Measurements from ENCODE around the gene SPTBN1.

The SPTBN1 gene

GRCh38 chr2:54455563-54456361 is at the start of gene SPTBN1:
SPTBN1 (plus strand) TSS chr2:54456327; CDS start chr2:54526419, 70,092 bp downstream.
- H3K9me3 ChIP-seq (ENCODE audit: low read length) = no peaks in the 10 kb centered on the region
- no peaks in the 10 kb centered on the region; the same call in 1 of the 2 replicates for H3K27me3 ChIP-seq (ENCODE audit: insufficient read depth, low read length)
- no peak within 1 kb of the TSS for H2AFZ ChIP-seq (ENCODE audit: low read length)
- peak within 1 kb of the TSS; percentile 74 for H3K4me3 ChIP-seq (ENCODE audit: low read depth, low read length, poor library complexity, severe bottlenecking)
- peaks cover 30% of the 10 kb centered on the region for H3K4me1 ChIP-seq (ENCODE audit: insufficient read depth, low read length, severe bottlenecking)
- peak within 1 kb of the TSS; percentile 61; the same call in 1 of the 2 replicates for H3K9ac ChIP-seq (ENCODE audit: low read length)
- no peaks in the 10 kb centered on the region for H4K20me1 ChIP-seq (ENCODE audit: insufficient read depth, low read length)
- no peak for TF ChIP-seq EZH2 (IDR thresholded peaks at IDR 0.05; ENCODE audit: borderline replicate concordance, low read length)
- no peak for TF ChIP-seq CTCF (IDR thresholded peaks at IDR 0.05; ENCODE audit: low read length)
- no peaks in the 10 kb centered on the region for H3F3A ChIP-seq (ENCODE audit: insufficient read depth, low read length)
- peak within 1 kb of the TSS; percentile 85 for H3K4me2 ChIP-seq (ENCODE audit: low read length)
- H3K36me3 ChIP-seq (ENCODE audit: insufficient read depth, low read length) = no peaks in the 10 kb centered on the region
- no peaks in the 10 kb centered on the region for H3K9me2 ChIP-seq (ENCODE audit: low read depth, low read length)
- no peak within 1 kb of the TSS for H3K27ac ChIP-seq (ENCODE audit: low read depth, low read length, poor library complexity, severe bottlenecking)
- no peaks in the 10 kb centered on the region for H3K79me2 ChIP-seq (ENCODE audit: insufficient read depth, low read length)

GRCh38 chr2:54407693-54408092 is 48.4 kb upstream of the SPTBN1 start:
- TF ChIP-seq EZH2 (IDR thresholded peaks at IDR 0.05; ENCODE audit: borderline replicate concordance, low read length) = no peak
- TF ChIP-seq CTCF (IDR thresholded peaks at IDR 0.05; ENCODE audit: low read length) = no peak
- Histone ChIP-seq H3K4me1 (ENCODE audit: insufficient read depth, low read length, severe bottlenecking) (no peaks in the 10 kb centered on the region), H3K79me2 (ENCODE audit: insufficient read depth, low read length) (no peaks in the 10 kb centered on the region), H3K27ac (ENCODE audit: low read depth, low read length, poor library complexity, severe bottlenecking) (no peak overlapping the region), H3K9ac (ENCODE audit: low read length) (no peak overlapping the region), H3K4me3 (ENCODE audit: low read depth, low read length, poor library complexity, severe bottlenecking) (no peak overlapping the region), H4K20me1 (ENCODE audit: insufficient read depth, low read length) (no peaks in the 10 kb centered on the region), H3K4me2 (ENCODE audit: low read length) (no peak overlapping the region), H2AFZ (ENCODE audit: low read length) (no peak overlapping the region), H3F3A (ENCODE audit: insufficient read depth, low read length) (no peaks in the 10 kb centered on the region), H3K9me2 (ENCODE audit: low read depth, low read length) (no peaks in the 10 kb centered on the region), H3K36me3 (ENCODE audit: insufficient read depth, low read length) (no peaks in the 10 kb centered on the region), H3K27me3 (ENCODE audit: insufficient read depth, low read length) (no peaks in the 10 kb centered on the region), H3K9me3 (ENCODE audit: low read length) (no peaks in the 10 kb centered on the region)

GRCh38 chr2:54408288-54408687 is 47.8 kb upstream of the SPTBN1 start:
- Histone ChIP-seq H3K4me3 (ENCODE audit: low read depth, low read length, poor library complexity, severe bottlenecking) (no peak overlapping the region), H3K9me3 (ENCODE audit: low read length) (no peaks in the 10 kb centered on the region), H3F3A (ENCODE audit: insufficient read depth, low read length) (no peaks in the 10 kb centered on the region), H3K27ac (ENCODE audit: low read depth, low read length, poor library complexity, severe bottlenecking) (no peak overlapping the region), H3K4me1 (ENCODE audit: insufficient read depth, low read length, severe bottlenecking) (no peaks in the 10 kb centered on the region), H3K36me3 (ENCODE audit: insufficient read depth, low read length) (no peaks in the 10 kb centered on the region), H3K9ac (ENCODE audit: low read length) (no peak overlapping the region), H3K9me2 (ENCODE audit: low read depth, low read length) (no peaks in the 10 kb centered on the region), H3K79me2 (ENCODE audit: insufficient read depth, low read length) (no peaks in the 10 kb centered on the region), H4K20me1 (ENCODE audit: insufficient read depth, low read length) (no peaks in the 10 kb centered on the region), H2AFZ (ENCODE audit: low read length) (no peak overlapping the region), H3K4me2 (ENCODE audit: low read length) (no peak overlapping the region), H3K27me3 (ENCODE audit: insufficient read depth, low read length) (no peaks in the 10 kb centered on the region)
- no peak for TF ChIP-seq CTCF (IDR thresholded peaks at IDR 0.05; ENCODE audit: low read length)
- no peak for TF ChIP-seq EZH2 (IDR thresholded peaks at IDR 0.05; ENCODE audit: borderline replicate concordance, low read length)

All from OCI-LY1 (cell line).